Inferior parietal cortex (tissue), 1 donor: ENCODE measurements around the gene MYO1H.
A peak's percentile ranks its signal among the peaks of the same experiment; 100 is the strongest.
"Not testable (repeated sequence)": the region's sequence is repeated elsewhere in the genome, so short reads cannot be mapped to it uniquely, and the experiment has no call there.

Experiments used
- DNase-seq: peaks from one replicate; pipeline ENCODE4 v3.0.0-alpha.2; 2016; ENCODE audit errors: extremely low spot score

MYO1H gene

GRCh38 chr12:109473526-109474270 is 126.0 kb downstream of the MYO1H start:
- not testable (repeated sequence) for DNase-seq

- no peak for DNase-seq
These were observed 127.4 kb downstream of the MYO1H start for GRCh38 chr12:109475121-109475520.

- DNase-seq = no peak
These were observed 128.5 kb downstream of the MYO1H start for GRCh38 chr12:109475993-109476806.

- no peak for DNase-seq
These were observed 129.1 kb downstream of the MYO1H start for GRCh38 chr12:109476807-109477184.

GRCh38 chr12:109477185-109477962 is 129.7 kb downstream of the MYO1H start, which contains the start of the genes KCTD10 and UBE3B:
Gene KCTD10 (minus strand): TSS chr12:109477300. CDS start chr12:109477262, 38 bp downstream.
Gene UBE3B (plus strand): TSS chr12:109477634. CDS start chr12:109483552, 5,918 bp downstream.
- DNase-seq = peak; percentile 89

- DNase-seq = no peak
These were observed 130.2 kb downstream of the MYO1H start for GRCh38 chr12:109477963-109478315.

GRCh38 chr12:109479761-109480160 is 132.1 kb downstream of the MYO1H start:
- DNase-seq = no peak

GRCh38 chr12:109480356-109480755 is 132.7 kb downstream of the MYO1H start:
- DNase-seq = no peak

GRCh38 chr12:109481863-109482262 is 134.2 kb downstream of the MYO1H start:
- no peak for DNase-seq

GRCh38 chr12:109482491-109482890 is 134.8 kb downstream of the MYO1H start:
- no peak for DNase-seq

- DNase-seq = no peak
These were observed 135.2 kb downstream of the MYO1H start for GRCh38 chr12:109482894-109483293.

- no peak for DNase-seq
These were observed 135.6 kb downstream of the MYO1H start for GRCh38 chr12:109483346-109483745.

GRCh38 chr12:109485201-109485600 is 137.5 kb downstream of the MYO1H start:
- DNase-seq = no peak

- DNase-seq = no peak
These were observed 139.7 kb downstream of the MYO1H start for GRCh38 chr12:109487181-109488050.

- no peak for DNase-seq
These were observed 140.5 kb downstream of the MYO1H start for GRCh38 chr12:109488051-109488665.

- no peak for DNase-seq
These were observed 141.6 kb downstream of the MYO1H start for GRCh38 chr12:109489016-109489954.

- no peak for DNase-seq
These were observed 142.4 kb downstream of the MYO1H start for GRCh38 chr12:109489955-109490565.

GRCh38 chr12:109491671-109492070 is 144.0 kb downstream of the MYO1H start:
- no peak for DNase-seq

GRCh38 chr12:109492371-109492770 is 144.7 kb downstream of the MYO1H start:
- DNase-seq = no peak
